Activated T-helper 2 cell treated with anti-CD3 and anti-CD28 coated beads, Interferon-gamma antibody, Interleukin-2, Interleukin-4, amounts not matched to agents 10 μg/mL and 5 μg/mL and 100 μg/mL, durations not matched to agents 14 hours and 24 hours and 36 hours (primary cell): ENCODE data around the gene GPANK1. TPM values are rescaled to one million over a fixed set of nuclear protein-coding genes. Genes with fewer than 3 reads are reported as not detected.

Experiments
- DNase-seq: peaks from one replicate; pipeline ENCODE4 v3.0.0; 2021; ENCODE audit warnings: low spot score
- H3K27ac Mint-ChIP-seq: one replicate; pipeline ENCODE4 v1.8.0; 2021; ENCODE audit warnings: mixed read lengths
- H3K27me3 Mint-ChIP-seq: one replicate; pipeline ENCODE4 v1.8.0; 2021; ENCODE audit warnings: low read depth, mixed read lengths
- H3K36me3 Mint-ChIP-seq: one replicate; pipeline ENCODE4 v1.8.0; 2021; ENCODE audit warnings: low read depth, mixed read lengths
- H3K4me1 Mint-ChIP-seq: one replicate; pipeline ENCODE4 v1.8.0; 2021; ENCODE audit warnings: low read depth, mixed read lengths
- H3K4me3 Mint-ChIP-seq: one replicate; pipeline ENCODE4 v1.8.0; 2021; ENCODE audit warnings: low read depth, mild to moderate bottlenecking, moderate library complexity, mixed read lengths
- H3K9me3 Mint-ChIP-seq: one replicate; pipeline ENCODE4 v1.8.0; 2021; ENCODE audit warnings: mixed read lengths
- intact Hi-C: fragments of 100-400 bp; cut with micrococcal nuclease; formaldehyde crosslinking; loops from one replicate; pipeline ENCODE4 v1.15.1; 2023
- total RNA-seq: library from RNA; stranded (reverse); gene quantifications from 2 replicates; pipeline ENCODE4 v1.2.3, GENCODE V29; 2022

GPANK1 gene
- total RNA-seq, 1 donor from 2014 or later, result 34.7 TPM

GRCh38 chr6:31657406-31658157 is 7.2 kb downstream of the GPANK1 start:
- Mint-ChIP-seq H3K9me3 (no peaks in the 10 kb centered on the region), H3K4me1 (peaks cover 55% of the 10 kb centered on the region), H3K27me3 (no peaks in the 10 kb centered on the region), H3K27ac (peak overlapping the region; percentile 68), H3K4me3 (peak overlapping the region; percentile 88), H3K36me3 (peaks cover 61% of the 10 kb centered on the region)
- no peak for DNase-seq
- intact Hi-C loops, result loop anchor here (10.0 kb wide), 1 partner anchor 517 kb away; the partner anchor contains the start of genes AGPAT1 and RNF5

DNA sequence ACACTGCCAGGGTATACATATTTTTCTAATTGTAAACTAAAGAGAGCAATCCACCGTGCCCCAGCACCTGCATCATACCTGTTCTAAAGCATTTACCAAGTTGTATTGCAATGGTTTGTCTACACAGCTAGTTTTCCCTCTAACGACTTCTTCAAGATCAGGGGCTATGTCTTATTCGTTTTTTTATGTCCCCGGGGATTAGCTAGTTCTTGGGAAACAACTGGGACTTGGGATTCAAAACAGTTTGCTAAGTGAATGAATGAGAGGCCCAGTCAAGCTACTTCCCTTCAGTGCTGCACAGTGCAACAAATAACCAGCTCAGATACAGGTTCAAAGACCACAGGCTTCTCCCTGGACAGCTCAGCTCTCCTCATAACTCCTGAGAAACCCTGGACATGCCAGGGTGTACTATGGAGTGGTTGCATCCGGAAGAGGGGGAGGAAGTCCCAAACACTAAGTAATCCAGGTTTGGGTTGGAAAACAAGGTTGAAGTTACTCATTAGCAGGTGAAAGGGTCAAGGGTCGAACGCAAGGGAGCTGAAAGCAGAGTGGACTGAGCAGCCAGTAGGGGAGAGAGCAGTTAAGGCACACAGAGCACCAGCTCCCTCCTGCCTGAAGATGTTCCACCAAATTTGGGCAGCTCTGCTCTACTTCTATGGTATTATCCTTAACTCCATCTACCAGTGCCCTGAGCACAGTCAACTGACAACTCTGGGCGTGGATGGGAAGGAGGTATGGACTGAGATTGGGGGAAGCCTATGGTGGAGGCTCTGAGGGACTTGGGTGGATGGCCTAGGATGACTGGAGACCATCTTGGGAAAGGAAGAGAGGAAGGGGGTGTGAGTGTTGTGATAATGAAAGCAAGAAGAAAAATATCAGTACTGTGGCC is 9.2 kb downstream of the GPANK1 start, which contains the start of gene APOM:
Gene APOM, plus strand, starts transcription at position 546 of the 889 bp plus-strand sequence. Its CDS starts 73 bp downstream, at position 619.
- Mint-ChIP-seq H3K4me1 (peaks cover 53% of the 10 kb centered on the region), H3K9me3 (no peaks in the 10 kb centered on the region), H3K27me3 (no peaks in the 10 kb centered on the region), H3K4me3 (no peak within 1 kb of the TSS), H3K36me3 (peaks cover 54% of the 10 kb centered on the region), H3K27ac (peak within 1 kb of the TSS; percentile 30)
- intact Hi-C loops, result loop anchor here (10.0 kb wide), 1 partner anchor 519 kb away; the partner anchor contains the start of genes AGPAT1 and RNF5
- DNase-seq, result no peak

GRCh38 chr6:31654574-31655348 is 10.0 kb downstream of the GPANK1 start:
- H3K9me3 Mint-ChIP-seq, result no peaks in the 10 kb centered on the region
- no peak for DNase-seq
- intact Hi-C loops, result loop anchor here (5.0 to 10.0 kb wide), 2 partner anchors 520 to 967 kb away; partner anchors contain the start of genes AGPAT1, PPP1R18 and RNF5
- no peak overlapping the region for H3K27ac Mint-ChIP-seq
- no peaks in the 10 kb centered on the region for H3K27me3 Mint-ChIP-seq
- H3K36me3 Mint-ChIP-seq, result peaks cover 54% of the 10 kb centered on the region
- no peak overlapping the region for H3K4me3 Mint-ChIP-seq
- peaks cover 53% of the 10 kb centered on the region for H3K4me1 Mint-ChIP-seq

DNA sequence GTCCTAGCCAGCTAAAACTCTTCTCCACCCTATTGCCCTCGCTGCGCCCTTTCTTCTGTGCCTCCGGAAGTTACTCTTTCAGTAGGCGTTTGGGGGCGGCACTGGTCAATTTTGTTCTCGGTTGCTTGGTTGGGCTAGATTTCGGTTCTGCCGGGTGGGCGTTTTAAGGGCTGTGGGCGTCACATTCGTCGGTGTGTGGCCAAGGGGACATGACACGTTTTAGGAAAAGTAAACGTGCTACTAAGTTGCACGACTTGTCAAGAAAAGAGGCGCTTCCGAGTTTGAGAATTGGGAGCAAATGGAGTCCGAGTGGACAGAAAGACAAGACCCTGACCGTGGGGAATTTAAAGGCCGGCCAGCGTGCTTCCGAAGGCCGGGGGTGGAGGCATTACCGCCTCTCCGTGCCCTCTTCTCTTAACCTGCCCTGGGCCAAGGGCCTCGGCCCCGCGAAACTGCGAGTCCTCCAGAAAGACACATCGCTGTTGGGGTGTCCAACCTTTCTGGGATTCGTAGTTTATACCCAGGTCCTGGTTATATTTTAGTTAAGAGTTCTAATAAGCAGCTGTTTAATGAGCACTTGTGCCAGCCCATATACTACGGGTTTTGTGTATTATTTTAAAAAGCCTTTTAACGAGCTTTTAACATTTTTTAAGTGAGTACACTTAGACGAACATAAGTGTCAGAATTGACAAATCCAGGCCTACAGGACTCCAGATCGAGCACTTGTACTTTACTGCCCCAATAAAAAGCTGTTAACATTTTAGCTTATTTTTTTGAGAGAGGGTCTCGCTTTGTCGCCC is 11.7 kb downstream of the GPANK1 start:
- intact Hi-C loops, result loop anchor here (1.0 to 10.0 kb wide), 8 partner anchors 7 to 966 kb away; partner anchors contain the start of genes AGPAT1, C6orf47, LTA and NFKBIL1
- peak overlapping the region; percentile 87 for H3K4me3 Mint-ChIP-seq
- peaks cover 62% of the 10 kb centered on the region for H3K36me3 Mint-ChIP-seq
- H3K9me3 Mint-ChIP-seq, result no peaks in the 10 kb centered on the region
- no peak for DNase-seq
- no peaks in the 10 kb centered on the region for H3K27me3 Mint-ChIP-seq
- peaks cover 44% of the 10 kb centered on the region for H3K4me1 Mint-ChIP-seq
- H3K27ac Mint-ChIP-seq, result peak overlapping the region; percentile 100

GRCh38 chr6:31651602-31652191 is 13.1 kb downstream of the GPANK1 start:
- intact Hi-C loops, result loop anchor here (1.0 to 10.0 kb wide), 8 partner anchors 9 to 964 kb away; partner anchors contain the start of genes AGPAT1, C6orf47, LTA and NFKBIL1
- Mint-ChIP-seq H3K4me3 (peak overlapping the region; percentile 87), H3K27me3 (no peaks in the 10 kb centered on the region), H3K4me1 (peaks cover 34% of the 10 kb centered on the region), H3K36me3 (peaks cover 62% of the 10 kb centered on the region), H3K27ac (peak overlapping the region; percentile 100), H3K9me3 (no peaks in the 10 kb centered on the region)
- DNase-seq, result no peak

- H3K4me3 Mint-ChIP-seq, result no peak overlapping the region
- intact Hi-C loops, result no loop called here
- H3K27me3 Mint-ChIP-seq, result no peaks in the 10 kb centered on the region
- peaks cover 9% of the 10 kb centered on the region for H3K4me1 Mint-ChIP-seq
- peak overlapping the region; percentile 31 for H3K27ac Mint-ChIP-seq
- peaks cover 84% of the 10 kb centered on the region for H3K36me3 Mint-ChIP-seq
- no peaks in the 10 kb centered on the region for H3K9me3 Mint-ChIP-seq
- DNase-seq, result no peak
These were observed 19.5 kb downstream of the GPANK1 start for GRCh38 chr6:31645325-31645724.

- H3K36me3 Mint-ChIP-seq, result peaks cover 77% of the 10 kb centered on the region
- H3K4me3 Mint-ChIP-seq, result no peak overlapping the region
- H3K9me3 Mint-ChIP-seq, result no peaks in the 10 kb centered on the region
- DNase-seq, result no peak
- H3K27me3 Mint-ChIP-seq, result no peaks in the 10 kb centered on the region
- H3K27ac Mint-ChIP-seq, result no peak overlapping the region
- peaks cover 8% of the 10 kb centered on the region for H3K4me1 Mint-ChIP-seq
- intact Hi-C loops, result no loop called here
These were observed 20.9 kb downstream of the GPANK1 start for GRCh38 chr6:31643818-31644454.

- Mint-ChIP-seq H3K27me3 (no peaks in the 10 kb centered on the region), H3K4me3 (no peak overlapping the region), H3K9me3 (no peaks in the 10 kb centered on the region), H3K4me1 (peaks cover 6% of the 10 kb centered on the region), H3K27ac (no peak overlapping the region), H3K36me3 (peaks cover 75% of the 10 kb centered on the region)
- intact Hi-C loops, result no loop called here
- DNase-seq, result no peak
These were observed 21.8 kb downstream of the GPANK1 start for GRCh38 chr6:31642798-31643570.

- no peak for DNase-seq
- Mint-ChIP-seq H3K9me3 (no peaks in the 10 kb centered on the region), H3K4me3 (no peak overlapping the region), H3K36me3 (peaks cover 75% of the 10 kb centered on the region), H3K27me3 (no peaks in the 10 kb centered on the region), H3K27ac (no peak overlapping the region), H3K4me1 (peaks cover 6% of the 10 kb centered on the region)
- intact Hi-C loops, result no loop called here
These were observed 23.4 kb downstream of the GPANK1 start for GRCh38 chr6:31641370-31641769.

DNA sequence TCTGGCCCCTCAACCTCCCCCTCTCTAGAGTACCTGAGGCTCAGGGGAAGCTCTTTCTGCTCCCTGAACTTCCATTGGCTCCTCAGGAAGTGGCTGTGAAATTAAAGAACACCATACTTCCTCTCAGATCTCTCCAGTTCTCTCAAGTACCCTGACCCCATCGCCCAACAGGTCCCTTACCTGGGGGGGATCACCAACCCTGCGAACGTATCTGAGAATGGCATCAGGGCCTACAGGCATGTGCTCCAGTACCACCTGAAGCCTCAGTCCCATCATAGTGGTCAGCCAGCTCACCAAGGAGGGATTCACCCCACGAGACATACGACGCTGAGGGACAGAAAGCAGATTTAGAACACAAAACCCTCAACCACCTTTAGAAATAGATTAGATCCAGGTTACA is 24.2 kb downstream of the GPANK1 start:
- H3K36me3 Mint-ChIP-seq, result peaks cover 75% of the 10 kb centered on the region
- H3K4me1 Mint-ChIP-seq, result peaks cover 6% of the 10 kb centered on the region
- no peak overlapping the region for H3K4me3 Mint-ChIP-seq
- intact Hi-C loops, result no loop called here
- no peaks in the 10 kb centered on the region for H3K9me3 Mint-ChIP-seq
- peak overlapping the region; percentile 23 for H3K27ac Mint-ChIP-seq
- no peaks in the 10 kb centered on the region for H3K27me3 Mint-ChIP-seq
- DNase-seq, result no peak
